ENCODE results near the gene MAPK11.

The MAPK11 gene

DNA sequence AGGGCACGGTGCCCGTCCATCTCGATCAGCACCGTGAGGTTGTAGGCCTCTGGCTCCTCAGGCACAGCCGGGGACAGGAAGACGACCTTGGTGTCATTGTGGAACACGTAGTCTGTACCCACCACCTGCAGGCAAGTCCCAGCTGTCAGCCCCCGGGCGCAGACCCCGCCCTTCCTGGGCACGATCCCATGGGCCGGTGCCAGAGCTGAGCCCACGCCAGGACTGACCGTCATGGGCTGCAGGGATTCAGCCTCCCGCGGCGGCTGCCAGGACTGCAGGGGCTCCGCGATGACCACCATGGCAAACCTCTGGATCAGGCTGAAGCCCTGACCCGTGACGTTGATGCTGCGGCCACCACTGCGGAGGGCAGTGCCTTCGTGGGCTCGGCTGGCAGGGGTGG, 11.8 kb upstream of the MAPK11 start:
- TF ChIP-seq POLR2AphosphoS5 (IDR thresholded peaks at IDR 0.05; ENCODE audit: low read depth, low read length) (no peak), SIN3A (IDR thresholded peaks at IDR 0.05; ENCODE audit: borderline replicate concordance, insufficient read depth, low read length) (no peak), TAF1 (IDR thresholded peaks at IDR 0.05; ENCODE audit: borderline replicate concordance, insufficient read depth, low read length) (no peak), FOXP2 (optimal IDR thresholded peaks at IDR 0.05; ENCODE audit: borderline replicate concordance, extremely low read depth, extremely low read length, insufficient read depth) (no peak)
- TF ChIP-seq, protein P1, sequence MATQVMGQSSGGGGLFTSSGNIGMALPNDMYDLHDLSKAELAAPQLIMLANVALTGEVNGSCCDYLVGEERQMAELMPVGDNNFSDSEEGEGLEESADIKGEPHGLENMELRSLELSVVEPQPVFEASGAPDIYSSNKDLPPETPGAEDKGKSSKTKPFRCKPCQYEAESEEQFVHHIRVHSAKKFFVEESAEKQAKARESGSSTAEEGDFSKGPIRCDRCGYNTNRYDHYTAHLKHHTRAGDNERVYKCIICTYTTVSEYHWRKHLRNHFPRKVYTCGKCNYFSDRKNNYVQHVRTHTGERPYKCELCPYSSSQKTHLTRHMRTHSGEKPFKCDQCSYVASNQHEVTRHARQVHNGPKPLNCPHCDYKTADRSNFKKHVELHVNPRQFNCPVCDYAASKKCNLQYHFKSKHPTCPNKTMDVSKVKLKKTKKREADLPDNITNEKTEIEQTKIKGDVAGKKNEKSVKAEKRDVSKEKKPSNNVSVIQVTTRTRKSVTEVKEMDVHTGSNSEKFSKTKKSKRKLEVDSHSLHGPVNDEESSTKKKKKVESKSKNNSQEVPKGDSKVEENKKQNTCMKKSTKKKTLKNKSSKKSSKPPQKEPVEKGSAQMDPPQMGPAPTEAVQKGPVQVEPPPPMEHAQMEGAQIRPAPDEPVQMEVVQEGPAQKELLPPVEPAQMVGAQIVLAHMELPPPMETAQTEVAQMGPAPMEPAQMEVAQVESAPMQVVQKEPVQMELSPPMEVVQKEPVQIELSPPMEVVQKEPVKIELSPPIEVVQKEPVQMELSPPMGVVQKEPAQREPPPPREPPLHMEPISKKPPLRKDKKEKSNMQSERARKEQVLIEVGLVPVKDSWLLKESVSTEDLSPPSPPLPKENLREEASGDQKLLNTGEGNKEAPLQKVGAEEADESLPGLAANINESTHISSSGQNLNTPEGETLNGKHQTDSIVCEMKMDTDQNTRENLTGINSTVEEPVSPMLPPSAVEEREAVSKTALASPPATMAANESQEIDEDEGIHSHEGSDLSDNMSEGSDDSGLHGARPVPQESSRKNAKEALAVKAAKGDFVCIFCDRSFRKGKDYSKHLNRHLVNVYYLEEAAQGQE (IDR thresholded peaks at IDR 0.05; ENCODE audit: insufficient read depth in 1 of 2, low read depth in 2 of 2, low read length in 2 of 2): no peak

DNA sequence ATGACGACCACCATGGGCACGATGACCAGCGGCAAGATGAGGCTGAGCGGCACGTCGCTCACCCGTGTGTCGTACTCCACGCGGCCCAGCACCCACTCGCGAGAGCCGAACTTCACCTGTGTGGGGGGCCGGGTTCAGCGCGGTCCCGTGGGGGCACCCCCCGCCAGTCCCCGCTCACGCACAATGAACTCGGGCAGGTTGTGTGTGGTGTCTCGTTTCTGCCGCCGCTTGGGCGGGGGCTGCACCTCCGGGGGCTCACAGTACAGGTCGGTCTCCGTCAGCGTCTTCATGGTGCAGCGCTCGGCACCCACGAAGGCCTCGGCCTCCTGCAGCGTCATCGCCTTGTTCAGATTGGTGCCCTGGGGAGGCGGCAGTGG, 11.2 kb upstream of the MAPK11 start:
- no peak for TF ChIP-seq SIN3A (IDR thresholded peaks at IDR 0.05; ENCODE audit: borderline replicate concordance, insufficient read depth, low read length)

DNA sequence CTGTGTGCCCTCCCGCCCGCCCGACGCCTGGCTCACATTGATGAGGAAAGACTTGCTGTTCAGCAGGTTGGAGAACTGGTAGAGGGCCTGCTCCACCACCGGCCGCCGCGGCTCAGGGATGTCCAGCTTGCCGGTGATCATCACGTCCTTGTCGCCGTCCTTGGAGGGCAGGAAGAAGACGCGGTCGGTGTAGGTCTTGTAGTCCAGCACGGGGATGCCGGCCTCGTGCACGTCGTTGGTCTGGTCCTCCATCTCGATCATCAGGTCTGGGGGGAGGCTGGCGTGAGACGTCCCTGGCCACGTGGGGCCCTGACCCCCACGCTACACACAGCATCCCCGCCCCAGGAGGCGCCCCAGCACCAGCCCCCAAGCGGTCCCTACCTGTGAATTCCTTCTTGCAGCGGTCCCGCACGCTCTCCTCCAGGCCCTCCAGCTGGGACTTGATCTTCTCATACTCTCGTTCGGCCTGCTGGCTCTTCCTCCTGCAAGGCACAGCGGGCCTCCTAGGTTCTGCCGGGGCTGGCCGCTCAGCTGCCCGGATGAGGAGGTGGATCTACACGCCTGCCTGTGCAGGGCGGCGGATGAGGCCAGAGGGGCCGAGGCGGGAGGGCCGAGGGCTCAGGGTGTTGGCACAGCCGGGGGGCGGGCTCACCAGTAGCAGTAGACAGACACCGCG, 10.7 kb upstream of the MAPK11 start:
- no peak for TF ChIP-seq POLR2AphosphoS5 (IDR thresholded peaks at IDR 0.05; ENCODE audit: low read depth, low read length)
- no peak for TF ChIP-seq FOXP2 (optimal IDR thresholded peaks at IDR 0.05; ENCODE audit: borderline replicate concordance, extremely low read depth, extremely low read length, insufficient read depth)
- no peak for TF ChIP-seq SIN3A (IDR thresholded peaks at IDR 0.05; ENCODE audit: borderline replicate concordance, insufficient read depth, low read length)
- TF ChIP-seq, protein P1 (IDR thresholded peaks at IDR 0.05; ENCODE audit: insufficient read depth in 1 of 2, low read depth in 2 of 2, low read length in 2 of 2): no peak
- no peak for TF ChIP-seq TAF1 (IDR thresholded peaks at IDR 0.05; ENCODE audit: borderline replicate concordance, insufficient read depth, low read length)

DNA sequence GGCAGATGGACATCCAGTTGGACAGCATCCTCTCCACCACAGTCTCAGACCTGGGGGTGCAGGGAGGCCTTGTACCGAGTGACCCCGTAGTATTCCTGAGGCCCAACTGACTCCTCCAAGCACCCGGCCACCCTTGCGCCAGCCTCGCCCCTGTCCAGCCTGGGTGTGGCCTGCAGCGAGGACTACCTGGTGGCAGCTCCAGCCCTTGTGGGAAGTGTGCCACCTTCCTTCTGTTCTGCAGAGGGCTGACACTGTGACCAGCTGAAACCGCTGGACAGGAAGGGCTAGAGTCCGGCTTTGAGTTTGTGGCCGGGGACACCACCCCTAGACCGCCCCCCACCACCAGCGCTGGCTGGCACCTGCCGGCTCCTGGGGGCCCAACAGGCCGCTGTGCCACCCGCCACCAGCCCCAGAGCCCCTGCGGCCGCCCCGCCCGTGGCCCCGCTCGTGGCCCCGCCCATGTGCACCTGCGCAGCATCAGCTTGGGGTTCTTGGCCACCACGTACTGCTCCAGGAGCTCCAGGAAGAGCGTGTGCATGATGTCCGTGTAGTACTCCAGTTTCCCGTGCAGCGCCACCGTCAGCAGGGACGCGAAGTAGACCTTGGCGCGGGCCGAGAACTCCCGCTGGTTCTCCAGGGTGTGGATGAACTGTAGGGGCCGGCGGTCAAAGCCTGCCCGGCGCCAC, 10.0 kb upstream of the MAPK11 start:
- TF ChIP-seq, protein P1 (IDR thresholded peaks at IDR 0.05; ENCODE audit: insufficient read depth in 1 of 2, low read depth in 2 of 2, low read length in 2 of 2): no peak
- TF ChIP-seq FOXP2 (optimal IDR thresholded peaks at IDR 0.05; ENCODE audit: borderline replicate concordance, extremely low read depth, extremely low read length, insufficient read depth): no peak
- TF ChIP-seq TAF1 (IDR thresholded peaks at IDR 0.05; ENCODE audit: borderline replicate concordance, insufficient read depth, low read length): no peak
- TF ChIP-seq SIN3A (IDR thresholded peaks at IDR 0.05; ENCODE audit: borderline replicate concordance, insufficient read depth, low read length): no peak
- no peak for TF ChIP-seq POLR2AphosphoS5 (IDR thresholded peaks at IDR 0.05; ENCODE audit: low read depth, low read length)

DNA sequence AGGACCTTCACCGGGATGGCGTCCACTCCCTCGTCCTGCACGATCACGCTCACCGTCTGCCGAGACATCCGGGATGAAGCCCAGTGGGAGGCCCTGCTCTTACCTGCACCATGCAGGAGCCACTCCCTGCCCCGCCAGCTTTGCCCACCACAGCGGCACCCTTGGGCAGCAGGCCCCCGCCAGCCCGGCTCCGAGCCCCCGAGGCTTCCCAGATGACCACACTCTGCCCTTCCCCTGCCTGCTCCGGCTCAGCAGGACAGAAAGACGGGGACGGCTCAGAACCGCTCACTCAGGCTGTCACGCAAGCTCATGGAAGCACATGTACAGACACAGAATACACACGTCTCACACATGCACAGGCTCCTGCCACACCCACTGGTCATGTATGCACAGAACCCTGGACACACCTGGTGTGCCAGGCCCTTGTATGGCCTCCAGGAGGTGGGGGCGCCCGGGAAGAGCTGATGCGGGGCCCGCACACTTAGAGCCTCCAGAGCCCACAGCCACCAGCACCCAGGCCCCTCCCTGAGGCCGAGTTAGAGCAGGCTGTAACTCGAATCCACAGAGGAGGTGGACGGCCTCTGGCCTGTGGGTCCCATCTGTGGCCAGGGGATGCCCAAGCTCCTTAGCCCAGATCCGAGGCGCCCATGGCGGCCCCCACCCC, 8.9 kb upstream of the MAPK11 start:
- TF ChIP-seq TAF1 (IDR thresholded peaks at IDR 0.05; ENCODE audit: borderline replicate concordance, insufficient read depth, low read length) (no peak), FOXP2 (optimal IDR thresholded peaks at IDR 0.05; ENCODE audit: borderline replicate concordance, extremely low read depth, extremely low read length, insufficient read depth) (no peak), SIN3A (IDR thresholded peaks at IDR 0.05; ENCODE audit: borderline replicate concordance, insufficient read depth, low read length) (no peak), POLR2AphosphoS5 (IDR thresholded peaks at IDR 0.05; ENCODE audit: low read depth, low read length) (no peak)
- TF ChIP-seq, protein P1 (IDR thresholded peaks at IDR 0.05; ENCODE audit: insufficient read depth in 1 of 2, low read depth in 2 of 2, low read length in 2 of 2): no peak

All from PFSK-1 (cell line).